Effector CD8-positive, alpha-beta T cell (primary cell): ENCODE results near the gene OXLD1.

Experiments used
- DNase-seq: peaks from one replicate; lab custom pipeline; 2025; lab: John Stamatoyannopoulos, UW
- total RNA-seq, 4 experiments: gene quantifications; one replicate each; lab custom pipeline; 2026; lab: John Stamatoyannopoulos, UW

The OXLD1 gene
- total RNA-seq, result 26.1 to 34.1 (median 30.0) reads per million in 4 experiments

DNA sequence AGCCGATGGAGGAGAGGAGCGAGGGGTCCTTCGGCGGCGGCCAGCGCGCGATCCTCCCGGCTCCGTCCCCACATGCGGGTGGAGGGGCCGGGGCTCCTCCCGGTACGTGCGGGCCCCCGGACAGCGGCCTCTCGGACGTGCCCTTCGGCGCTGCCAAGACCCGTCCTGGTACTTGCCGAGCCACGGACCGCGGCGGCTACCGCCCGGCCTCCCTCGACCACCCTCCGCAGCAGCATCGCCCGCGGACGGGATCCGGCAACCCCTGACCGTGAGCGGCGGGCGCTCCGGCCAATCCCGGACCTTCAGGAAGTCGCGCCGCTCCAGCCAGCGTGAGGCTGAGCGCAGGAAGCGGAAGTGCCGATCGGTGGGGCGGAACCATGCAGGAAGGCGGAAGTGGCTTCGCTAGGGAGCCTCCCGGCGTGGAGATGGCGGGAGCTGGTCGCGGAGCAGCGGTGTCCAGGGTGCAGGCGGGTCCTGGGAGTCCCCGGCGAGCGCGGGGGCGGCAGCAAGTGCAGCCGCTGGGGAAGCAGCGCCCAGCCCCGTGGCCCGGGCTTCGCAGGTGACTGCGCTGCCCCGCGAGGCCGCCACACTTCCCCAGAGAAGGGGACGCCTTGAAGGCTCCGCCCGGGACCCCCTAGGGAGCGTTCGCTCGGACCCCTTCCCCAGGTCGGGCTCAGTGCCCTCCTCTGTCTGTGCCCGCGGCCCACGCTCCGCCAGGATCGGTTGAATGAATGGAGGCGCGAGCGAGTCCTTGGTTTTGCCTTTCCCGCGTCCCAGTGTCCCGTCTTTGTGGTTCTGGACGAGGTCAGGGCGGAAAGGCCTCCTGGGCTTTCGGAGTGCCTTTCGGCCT, at the start of gene OXLD1, which contains the start of gene CCDC137:
Gene OXLD1 (minus strand): TSS at position 264 of the 850 bp plus-strand sequence. CDS start 28 bp downstream, at position 236.
Gene CCDC137 (plus strand): TSS at position 396 of the 850 bp plus-strand sequence. CDS start 30 bp downstream, at position 426.
- DNase-seq, result peak; percentile 84

DNA sequence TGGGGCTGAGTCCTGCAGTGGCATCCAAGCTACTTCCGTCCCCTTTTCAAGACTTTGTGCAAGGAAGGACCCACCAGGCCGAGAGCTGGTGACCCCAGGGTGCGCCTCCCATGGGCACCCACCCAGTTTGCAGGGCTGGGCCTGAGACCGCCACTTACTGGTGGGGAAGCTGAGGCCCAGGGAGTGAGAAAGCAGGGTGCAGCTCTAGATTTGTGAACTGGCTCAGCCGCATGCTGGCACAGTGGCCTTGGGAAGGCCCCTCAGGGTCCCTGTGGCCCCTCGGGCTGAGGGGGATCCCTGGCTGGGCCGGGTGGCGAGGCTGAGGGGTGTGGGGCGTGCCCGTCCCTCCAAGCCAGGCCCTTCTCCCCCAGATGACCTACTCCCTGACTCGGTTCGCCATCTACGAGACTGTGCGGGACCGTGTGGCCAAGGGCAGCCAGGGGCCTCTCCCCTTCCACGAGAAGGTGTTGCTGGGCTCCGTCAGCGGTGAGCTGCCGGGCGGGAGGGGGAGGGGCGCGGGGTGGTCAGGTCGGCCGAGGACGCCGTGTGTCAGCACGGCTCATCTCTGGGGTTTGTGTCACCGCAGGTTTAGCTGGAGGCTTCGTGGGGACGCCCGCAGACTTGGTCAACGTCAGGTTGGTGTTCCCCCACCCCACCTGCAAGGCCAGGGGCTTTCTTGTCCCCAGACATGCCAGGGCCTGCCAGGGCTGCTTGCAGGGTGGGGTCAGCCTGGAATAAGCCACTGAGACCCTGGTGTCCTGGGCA, 48.9 kb upstream of the OXLD1 start:
- DNase-seq, result no peak

GRCh38 chr17:81714412-81715106, 48.2 kb upstream of the OXLD1 start:
- no peak for DNase-seq

GRCh38 chr17:81713556-81714411, 47.4 kb upstream of the OXLD1 start:
- DNase-seq, result no peak

GRCh38 chr17:81713004-81713555, 46.7 kb upstream of the OXLD1 start:
- no peak for DNase-seq

DNA sequence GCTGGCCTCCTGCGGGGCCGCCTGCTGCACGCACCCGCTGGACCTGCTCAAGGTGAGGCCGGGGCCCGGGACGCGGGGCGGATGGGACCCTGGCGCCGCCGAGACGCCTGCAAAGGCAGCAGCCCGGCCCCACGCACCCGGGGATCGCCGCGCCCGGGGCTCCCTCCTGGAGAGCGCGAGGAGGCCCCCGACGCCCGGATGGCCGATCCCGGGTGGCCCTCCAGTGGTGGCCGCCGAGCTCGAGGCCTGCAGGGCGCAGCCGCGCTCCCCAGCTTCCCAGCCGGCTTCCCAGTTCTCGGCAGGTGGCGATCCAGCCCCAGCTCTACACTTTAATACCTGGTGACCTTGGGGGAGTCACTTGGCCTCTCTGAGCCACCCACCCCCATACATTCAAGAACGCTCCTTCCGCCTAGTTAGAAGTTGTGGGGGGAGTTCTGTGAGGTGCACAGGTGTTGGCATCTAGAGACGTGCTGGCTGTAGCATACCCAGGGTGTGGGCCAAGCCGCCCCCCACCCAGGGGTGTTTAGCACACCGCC, 46.1 kb upstream of the OXLD1 start:
- no peak for DNase-seq

GRCh38 chr17:81711814-81712467, 45.5 kb upstream of the OXLD1 start, which contains the start of gene SLC25A10:
SLC25A10 (plus strand) TSS chr17:81712284; CDS start chr17:81712427, 143 bp downstream.
- peak; percentile 66 for DNase-seq

GRCh38 chr17:81710514-81711308, 44.3 kb upstream of the OXLD1 start:
- no peak for DNase-seq

DNA sequence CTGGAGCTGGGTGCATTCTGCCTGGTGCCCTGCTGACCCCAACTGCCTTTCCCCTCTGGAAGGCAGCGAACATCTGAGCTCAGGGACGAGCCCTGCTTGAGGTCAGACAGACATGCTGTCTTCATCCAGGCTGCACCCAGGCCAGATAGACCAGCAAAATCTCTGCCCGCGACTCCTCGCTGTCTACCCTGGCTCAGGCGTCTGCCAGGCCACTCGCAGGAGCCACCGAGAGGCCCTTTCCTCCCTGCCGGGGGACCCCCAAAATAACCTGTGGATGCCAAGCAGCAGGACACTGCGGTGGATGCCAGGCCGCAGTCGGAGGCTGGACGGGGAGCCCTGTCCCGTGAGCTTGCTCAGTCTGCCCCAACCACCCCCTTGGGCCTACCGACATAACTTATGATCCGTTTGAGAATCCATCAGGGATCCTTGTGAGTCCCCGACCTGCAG, 42.4 kb upstream of the OXLD1 start:
- no peak for DNase-seq

DNA sequence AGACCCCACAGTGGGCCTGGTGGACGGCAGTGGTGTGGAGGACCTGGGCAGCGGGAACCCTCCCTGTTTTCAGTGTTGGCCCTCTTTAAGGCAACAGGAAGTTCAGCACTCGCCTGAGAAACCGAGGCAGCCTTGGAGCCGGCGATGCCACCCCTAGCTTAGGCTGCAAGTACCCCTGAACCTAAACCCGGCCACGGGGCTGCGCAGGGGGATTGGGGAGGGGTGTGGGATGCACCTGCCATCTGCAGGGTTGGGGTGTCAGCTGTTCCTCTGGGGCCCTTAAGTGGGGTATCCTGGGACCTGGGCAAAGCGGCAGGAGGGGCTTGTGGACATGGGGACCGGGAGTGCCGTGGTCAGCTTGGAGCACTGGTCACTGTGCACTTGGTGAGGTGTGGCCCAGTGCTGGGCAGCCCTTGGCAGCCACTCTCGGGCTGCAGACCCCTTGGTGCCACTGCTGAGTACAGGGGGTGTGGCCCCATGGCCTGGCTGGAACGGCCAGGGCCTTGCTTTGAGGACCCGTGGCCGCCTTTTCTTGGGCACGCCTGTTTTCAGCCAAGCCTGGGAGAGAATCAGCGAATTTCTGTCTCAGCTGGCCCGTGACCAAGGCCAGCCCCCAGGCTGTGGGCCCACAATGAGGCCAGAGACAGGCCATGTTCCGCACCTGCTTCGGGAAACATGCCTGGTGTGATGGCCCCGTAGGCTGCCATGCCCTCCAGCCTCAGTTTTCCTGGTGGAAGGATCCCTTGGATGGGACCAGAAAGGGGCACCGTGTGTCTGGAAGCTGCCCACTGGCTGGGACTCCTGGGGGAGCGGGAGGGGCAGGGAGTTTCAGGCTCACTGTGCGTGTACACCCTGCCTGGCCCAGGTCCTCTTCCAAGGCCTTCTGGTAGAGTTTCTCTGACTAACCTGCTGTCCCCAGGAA, 41.6 kb upstream of the OXLD1 start:
- DNase-seq, result no peak

DNA sequence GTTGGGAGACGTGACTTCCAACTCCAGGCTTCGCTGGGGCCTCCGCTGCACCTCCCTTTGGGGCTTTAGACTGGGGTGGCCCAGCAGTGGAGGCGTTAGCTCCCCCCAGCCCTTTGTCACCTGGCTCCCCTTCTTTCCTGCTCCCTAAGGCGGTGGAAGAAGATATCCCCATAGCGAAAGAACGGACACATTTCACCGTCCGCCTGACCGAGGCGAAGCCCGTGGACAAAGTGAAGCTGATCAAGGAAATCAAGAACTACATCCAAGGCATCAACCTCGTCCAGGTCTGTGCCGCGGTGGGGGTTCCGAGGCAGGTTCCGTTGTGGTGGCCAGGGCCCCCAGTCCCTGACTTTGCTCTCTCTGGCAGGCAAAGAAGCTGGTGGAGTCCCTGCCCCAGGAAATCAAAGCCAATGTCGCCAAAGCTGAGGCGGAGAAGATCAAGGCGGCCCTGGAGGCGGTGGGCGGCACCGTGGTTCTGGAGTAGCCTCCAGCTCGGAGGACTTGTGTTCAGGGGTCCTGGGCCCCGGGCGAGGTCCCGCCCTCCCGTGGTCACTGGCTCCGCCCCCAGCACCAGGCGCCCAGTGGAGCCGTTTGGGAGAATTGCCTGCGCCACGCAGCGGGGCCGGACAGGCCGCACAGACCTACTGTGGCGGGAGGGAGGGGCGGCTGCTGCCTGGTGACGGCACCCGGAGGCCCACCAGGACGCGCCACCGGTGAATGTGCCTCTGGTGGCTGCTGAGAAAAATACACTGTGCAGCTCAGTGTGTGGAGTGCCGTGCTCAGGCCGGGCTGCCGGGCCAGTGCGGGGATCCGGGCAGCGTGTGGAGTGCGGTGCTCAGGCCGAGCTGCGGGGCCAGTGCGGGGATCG, 40.6 kb upstream of the OXLD1 start:
- DNase-seq, result no peak

DNA sequence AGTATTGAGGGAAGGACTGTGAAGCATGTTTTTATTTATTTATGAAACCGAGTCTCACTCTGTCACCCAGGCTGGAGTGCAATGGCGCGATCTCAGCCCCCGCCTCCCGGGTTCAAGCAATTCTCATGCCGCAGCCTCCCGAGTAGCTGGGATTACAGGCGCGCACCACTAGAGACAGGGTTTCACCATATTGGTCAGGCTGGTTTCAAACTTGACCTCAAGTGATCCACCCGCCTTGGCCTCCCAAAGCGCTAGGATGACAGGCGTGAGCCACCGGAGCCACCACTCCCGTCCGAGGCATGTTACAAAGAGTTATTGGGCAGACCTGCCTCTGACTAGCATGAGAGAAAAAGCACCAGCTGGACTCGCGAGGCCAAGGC, 39.8 kb upstream of the OXLD1 start:
- DNase-seq, result no peak

- no peak for DNase-seq
Measured at GRCh38 chr17:81705518-81706231, 39.3 kb upstream of the OXLD1 start.

- DNase-seq, result no peak
Measured at GRCh38 chr17:81703747-81704654, 37.6 kb upstream of the OXLD1 start.
